ENCODE data around the gene RBPJ. TPM values are rescaled to one million over a fixed set of nuclear protein-coding genes. Genes with fewer than 3 reads are reported as not detected.

RBPJ gene
- total RNA-seq = 100 to 1,000 TPM in 2 of 4 donors, 10 to 100 TPM in 2; 42.9 to 238 (median 75.2) TPM

DNA sequence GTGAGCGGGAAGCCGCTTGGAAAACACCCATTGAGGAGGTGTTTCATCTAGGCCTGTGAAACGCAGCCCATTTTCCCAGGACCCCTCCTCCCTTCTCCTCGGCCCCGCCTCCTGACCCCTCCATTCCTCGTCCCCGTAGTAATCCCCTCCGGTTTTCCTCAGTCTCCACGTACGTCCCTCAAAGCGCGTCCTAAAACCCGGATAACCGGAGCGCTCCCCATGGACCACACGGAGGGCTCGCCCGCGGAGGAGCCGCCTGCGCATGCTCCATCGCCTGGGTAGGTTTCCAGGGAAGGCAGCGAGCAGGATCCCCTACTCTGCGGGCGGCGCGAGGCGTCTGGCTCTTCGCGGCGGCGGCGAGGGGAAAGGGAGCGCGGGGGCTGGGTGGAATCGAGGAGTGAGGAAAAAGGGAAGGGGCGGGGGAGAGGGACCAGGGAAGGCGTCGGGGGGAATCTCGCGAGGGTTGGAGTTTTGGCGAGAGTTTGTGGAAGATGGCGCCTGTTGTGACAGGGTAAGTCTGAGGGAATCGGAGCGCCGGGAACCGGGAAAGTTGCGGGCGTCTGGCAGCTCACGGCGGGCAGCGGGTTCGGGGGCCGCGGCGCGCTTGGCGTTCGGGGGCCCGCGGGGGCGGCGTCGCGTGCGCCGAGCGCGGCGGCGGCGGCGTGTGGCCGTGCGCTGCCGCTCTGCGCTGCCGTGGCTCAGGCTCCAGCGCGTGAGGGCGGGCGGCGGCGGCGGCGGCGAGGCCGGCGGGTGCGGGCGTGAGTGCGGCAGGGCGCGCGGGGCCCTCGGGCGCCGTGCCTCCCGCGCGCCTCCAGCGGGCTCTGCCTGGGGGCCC is at the start of gene RBPJ:
TSS of gene RBPJ (plus strand) at position 477 of the 835 bp plus-strand sequence. CDS start at position 492, 15 bp downstream.
- H3K4me1 ChIP-seq = peaks cover 0 to 4% of the 10 kb centered on the region in 2 donors
- H3K36me3 ChIP-seq = no peaks in the 10 kb centered on the region
- H3K4me3 ChIP-seq = peak within 1 kb of the TSS; percentile 77 to 89
- TF ChIP-seq, protein P1, sequence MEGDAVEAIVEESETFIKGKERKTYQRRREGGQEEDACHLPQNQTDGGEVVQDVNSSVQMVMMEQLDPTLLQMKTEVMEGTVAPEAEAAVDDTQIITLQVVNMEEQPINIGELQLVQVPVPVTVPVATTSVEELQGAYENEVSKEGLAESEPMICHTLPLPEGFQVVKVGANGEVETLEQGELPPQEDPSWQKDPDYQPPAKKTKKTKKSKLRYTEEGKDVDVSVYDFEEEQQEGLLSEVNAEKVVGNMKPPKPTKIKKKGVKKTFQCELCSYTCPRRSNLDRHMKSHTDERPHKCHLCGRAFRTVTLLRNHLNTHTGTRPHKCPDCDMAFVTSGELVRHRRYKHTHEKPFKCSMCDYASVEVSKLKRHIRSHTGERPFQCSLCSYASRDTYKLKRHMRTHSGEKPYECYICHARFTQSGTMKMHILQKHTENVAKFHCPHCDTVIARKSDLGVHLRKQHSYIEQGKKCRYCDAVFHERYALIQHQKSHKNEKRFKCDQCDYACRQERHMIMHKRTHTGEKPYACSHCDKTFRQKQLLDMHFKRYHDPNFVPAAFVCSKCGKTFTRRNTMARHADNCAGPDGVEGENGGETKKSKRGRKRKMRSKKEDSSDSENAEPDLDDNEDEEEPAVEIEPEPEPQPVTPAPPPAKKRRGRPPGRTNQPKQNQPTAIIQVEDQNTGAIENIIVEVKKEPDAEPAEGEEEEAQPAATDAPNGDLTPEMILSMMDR (IDR thresholded peaks at IDR 0.05) = peak in 1 of 4 experiments; percentile 26
- TF ChIP-seq POLR2A (IDR thresholded peaks at IDR 0.05) = peak in 1 of 2 donors; percentile 79
- no peaks in the 10 kb centered on the region for H3K27me3 ChIP-seq
- intact Hi-C loops (cut with DNase I; ENCODE audit: low total_unique reads) = no loop called here
- H3K27ac ChIP-seq = peak within 1 kb of the TSS; percentile 98 to 99
- peak; percentile 93 to 94 for DNase-seq
- H3K9me3 ChIP-seq = no peaks in the 10 kb centered on the region

DNA sequence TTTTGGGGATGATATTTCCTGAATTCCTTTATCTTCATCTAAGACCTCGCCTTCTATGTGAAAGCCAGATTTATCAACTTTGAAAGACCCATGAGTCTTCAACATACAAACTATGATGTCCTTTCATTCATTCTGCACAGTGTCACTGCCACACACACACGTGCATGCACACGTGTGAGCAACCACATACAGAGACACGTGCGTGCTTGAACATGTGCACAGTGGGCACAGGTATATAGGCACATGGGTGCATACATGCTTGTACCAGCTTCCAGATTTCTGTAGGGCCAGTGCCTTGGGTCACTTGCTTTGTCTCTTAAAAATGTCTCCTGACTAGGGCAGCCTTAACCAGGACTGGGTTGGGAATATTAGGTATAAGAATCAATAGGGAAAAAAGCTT is 49.1 kb upstream of the RBPJ start:
- intact Hi-C loops (cut with DNase I; ENCODE audit: low total_unique reads) = no loop called here
- H3K4me3 ChIP-seq = no peak overlapping the region

DNA sequence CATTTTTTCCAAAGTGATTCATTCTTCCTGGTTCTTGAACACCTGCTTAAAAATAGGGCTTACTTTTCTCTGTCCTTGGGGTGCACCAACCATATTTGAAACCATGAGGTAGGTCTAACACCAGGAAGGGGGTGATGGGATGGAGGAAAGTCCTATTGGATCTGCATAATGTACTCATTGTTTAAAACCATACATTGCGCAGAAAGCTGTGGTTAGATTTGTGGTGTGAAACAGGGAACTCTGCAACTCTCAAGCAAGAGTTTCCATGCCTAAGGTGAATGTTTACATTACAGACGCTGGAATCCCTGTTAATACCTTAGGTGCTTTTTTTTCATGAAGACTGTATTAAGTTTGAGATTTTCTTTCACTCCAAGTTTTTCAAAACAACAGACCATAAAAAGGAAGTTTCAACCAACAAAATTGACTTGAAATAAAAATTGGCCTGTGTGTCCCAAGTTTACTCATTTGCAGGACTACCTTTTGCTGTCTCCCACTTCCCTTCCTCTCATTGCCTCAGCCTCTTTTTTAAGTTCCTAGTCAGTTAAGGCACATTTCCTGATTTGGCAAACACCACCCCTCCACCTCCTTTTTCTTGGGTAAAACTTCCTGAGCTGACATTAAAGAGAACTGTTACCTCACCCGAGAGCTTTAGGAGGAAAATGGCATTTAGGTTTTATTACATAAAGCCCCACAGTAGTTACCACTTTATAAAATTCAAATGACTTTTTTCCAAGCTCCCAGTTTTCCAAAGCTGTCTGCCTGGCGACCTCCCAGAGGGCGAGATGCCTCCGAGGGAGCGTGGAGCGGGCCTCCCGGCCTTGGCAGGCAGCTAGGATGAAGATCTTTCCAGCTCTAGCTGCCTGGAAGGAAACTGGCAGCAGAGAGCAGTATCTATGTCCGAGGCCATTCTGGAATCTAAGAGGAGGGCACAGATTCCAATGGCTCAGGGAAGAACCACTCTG is 47.9 kb upstream of the RBPJ start:
- peak in 1 of 2 donors; percentile 37 for DNase-seq
- Histone ChIP-seq H3K36me3 (no peaks in the 10 kb centered on the region), H3K4me3 (no peak overlapping the region), H3K9me3 (no peaks in the 10 kb centered on the region), H3K27ac (peak overlapping the region; percentile 2 to 48), H3K4me1 (no peaks in the 10 kb centered on the region), H3K27me3 (no peaks in the 10 kb centered on the region)
- TF ChIP-seq, protein P1 (IDR thresholded peaks at IDR 0.05) = no peak
- TF ChIP-seq POLR2A (IDR thresholded peaks at IDR 0.05) = no peak
- intact Hi-C loops (cut with DNase I; ENCODE audit: low total_unique reads) = no loop called here

More for the DNA sequence above, 49.1 kb upstream of the RBPJ start:
- H3K27ac ChIP-seq = no peak overlapping the region
- H3K36me3 ChIP-seq = no peaks in the 10 kb centered on the region
- H3K4me1 ChIP-seq = peaks cover 0 to 4% of the 10 kb centered on the region in 2 donors
- no peak for TF ChIP-seq POLR2A (IDR thresholded peaks at IDR 0.05)
- TF ChIP-seq, protein P1 (IDR thresholded peaks at IDR 0.05) = no peak
- no peaks in the 10 kb centered on the region for H3K9me3 ChIP-seq
- no peaks in the 10 kb centered on the region for H3K27me3 ChIP-seq
- no peak for DNase-seq

DNA sequence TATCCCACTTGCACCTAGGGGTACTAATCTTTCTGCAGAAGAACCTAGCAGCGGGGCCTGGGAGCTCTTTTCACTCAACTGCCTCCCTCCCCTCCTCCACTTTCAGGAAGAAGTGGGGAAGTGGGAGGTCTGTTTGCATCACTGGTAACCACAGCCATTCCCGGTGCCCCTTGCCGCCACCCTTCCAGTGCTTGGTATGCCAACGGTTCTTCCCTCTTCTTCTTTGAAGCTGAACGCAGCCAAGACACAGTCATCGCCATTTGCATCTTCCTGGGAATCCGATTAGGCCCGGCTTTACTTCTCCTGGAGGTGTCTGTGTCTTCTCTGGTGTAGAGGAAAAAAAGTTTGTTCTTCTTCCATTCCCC is 47.2 kb upstream of the RBPJ start:
- Histone ChIP-seq H3K27me3 (no peaks in the 10 kb centered on the region), H3K9me3 (no peaks in the 10 kb centered on the region), H3K36me3 (no peaks in the 10 kb centered on the region), H3K4me1 (no peaks in the 10 kb centered on the region), H3K4me3 (no peak overlapping the region), H3K27ac (peak overlapping the region; percentile 2 to 48)
- no peak for DNase-seq
- no peak for TF ChIP-seq POLR2A (IDR thresholded peaks at IDR 0.05)
- TF ChIP-seq, protein P1 (IDR thresholded peaks at IDR 0.05) = no peak
- intact Hi-C loops (cut with DNase I; ENCODE audit: low total_unique reads) = no loop called here
